Endothelial cell of umbilical vein (primary cell): Measurements from ENCODE around the gene CAMTA1.

ENCODE experiments used
- EZH2 ChIP-seq: IDR thresholded peaks from 2 replicates; pipeline ENCODE4 v1.6.1; 2012; ENCODE audit warnings: borderline replicate concordance, low read depth, mild to moderate bottlenecking, moderate library complexity, low read length, inconsistent platforms; ENCODE audit not compliant: severe bottlenecking
- MYC ChIP-seq: IDR thresholded peaks from one replicate; pipeline ENCODE4 v1.6.1; 2011; ENCODE audit warnings: mild to moderate bottlenecking, low read depth, low read length
- POLR2A ChIP-seq: IDR thresholded peaks from 2 replicates; pipeline ENCODE4 v1.6.1; 2012; ENCODE audit warnings: low read depth, mild to moderate bottlenecking, control low read depth, low read length
- TF ChIP-seq, protein P1 (sequence below), 2 donors: IDR thresholded peaks; 1 replicate in 1 of 2; 2 replicates in 1 of 2; pipeline ENCODE4 v1.5.1; 2011; ENCODE audit warnings: low read length in 2 of 2, mild to moderate bottlenecking in 2 of 2, moderate library complexity in 2 of 2, control low read depth in 1 of 2, inconsistent platforms in 1 of 2, low read depth in 1 of 2; ENCODE audit not compliant: insufficient read depth in 1 of 2; ENCODE audit errors: extremely low read depth in 1 of 2
- TF ChIP-seq, protein P2 (sequence below): IDR thresholded peaks from 2 replicates; pipeline ENCODE4 v1.6.1; 2011; ENCODE audit not compliant: insufficient read depth, insufficient read length

DNA sequence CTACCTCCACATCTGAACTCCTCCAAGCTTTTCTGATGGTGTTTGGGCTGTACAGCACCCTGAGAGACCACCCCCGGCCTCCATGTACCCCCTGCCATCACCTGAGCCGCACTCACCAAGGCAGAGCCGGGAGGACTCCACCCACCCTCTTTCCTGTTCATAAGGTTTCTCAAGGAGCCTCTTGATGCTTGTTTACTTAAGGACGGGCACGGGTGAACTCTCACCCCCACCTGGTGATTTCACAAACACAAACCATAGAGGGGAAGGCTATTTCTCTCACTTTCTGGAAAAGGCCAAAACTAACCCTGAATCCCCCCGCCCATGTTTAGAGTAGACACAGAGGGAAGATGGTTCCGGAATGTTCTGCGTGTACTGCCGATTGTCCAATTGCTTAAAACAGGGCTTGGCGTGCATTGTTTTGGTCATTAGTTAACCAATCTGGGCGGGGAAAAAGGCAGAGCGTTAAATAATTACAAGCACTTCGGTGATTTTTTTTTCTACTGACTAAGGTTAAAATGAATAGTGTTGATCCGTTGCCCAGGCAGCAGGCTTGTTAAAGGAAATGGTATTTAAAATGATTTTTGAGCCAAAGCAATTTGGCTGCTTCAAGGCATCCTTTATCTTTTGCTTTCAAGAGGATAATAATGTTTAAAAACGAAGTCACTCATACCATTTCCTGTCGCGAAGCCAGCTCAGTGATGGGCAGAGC lies 706.0 kb downstream of the CAMTA1 start:
- no peak for TF ChIP-seq EZH2
- TF ChIP-seq, protein P1, sequence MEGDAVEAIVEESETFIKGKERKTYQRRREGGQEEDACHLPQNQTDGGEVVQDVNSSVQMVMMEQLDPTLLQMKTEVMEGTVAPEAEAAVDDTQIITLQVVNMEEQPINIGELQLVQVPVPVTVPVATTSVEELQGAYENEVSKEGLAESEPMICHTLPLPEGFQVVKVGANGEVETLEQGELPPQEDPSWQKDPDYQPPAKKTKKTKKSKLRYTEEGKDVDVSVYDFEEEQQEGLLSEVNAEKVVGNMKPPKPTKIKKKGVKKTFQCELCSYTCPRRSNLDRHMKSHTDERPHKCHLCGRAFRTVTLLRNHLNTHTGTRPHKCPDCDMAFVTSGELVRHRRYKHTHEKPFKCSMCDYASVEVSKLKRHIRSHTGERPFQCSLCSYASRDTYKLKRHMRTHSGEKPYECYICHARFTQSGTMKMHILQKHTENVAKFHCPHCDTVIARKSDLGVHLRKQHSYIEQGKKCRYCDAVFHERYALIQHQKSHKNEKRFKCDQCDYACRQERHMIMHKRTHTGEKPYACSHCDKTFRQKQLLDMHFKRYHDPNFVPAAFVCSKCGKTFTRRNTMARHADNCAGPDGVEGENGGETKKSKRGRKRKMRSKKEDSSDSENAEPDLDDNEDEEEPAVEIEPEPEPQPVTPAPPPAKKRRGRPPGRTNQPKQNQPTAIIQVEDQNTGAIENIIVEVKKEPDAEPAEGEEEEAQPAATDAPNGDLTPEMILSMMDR (IDR thresholded peaks at IDR 0.05; ENCODE audit: extremely low read depth in 1 of 2, insufficient read depth in 1 of 2, low read depth in 1 of 2, low read length in 2 of 2), result no peak
- TF ChIP-seq, protein P2, sequence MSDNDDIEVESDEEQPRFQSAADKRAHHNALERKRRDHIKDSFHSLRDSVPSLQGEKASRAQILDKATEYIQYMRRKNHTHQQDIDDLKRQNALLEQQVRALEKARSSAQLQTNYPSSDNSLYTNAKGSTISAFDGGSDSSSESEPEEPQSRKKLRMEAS, result no peak
- no peak for TF ChIP-seq MYC
- TF ChIP-seq POLR2A, result no peak
